PFSK-1 (cell line): ENCODE results near the gene RYR2.

Experiments used
- FOXP2 ChIP-seq: optimal IDR thresholded peaks from 2 replicates; pipeline ENCODE3; 2011; ENCODE audit warnings: borderline replicate concordance, control low read depth, inconsistent platforms; ENCODE audit not compliant: insufficient read depth; ENCODE audit errors: extremely low read length, extremely low read depth
- POLR2AphosphoS5 ChIP-seq: IDR thresholded peaks from 2 replicates; pipeline ENCODE4 v1.6.1; 2012; ENCODE audit warnings: low read depth, mild to moderate bottlenecking, control low read depth, low read length, moderate library complexity
- SIN3A ChIP-seq: IDR thresholded peaks from 2 replicates; pipeline ENCODE4 v1.6.1; 2012; ENCODE audit warnings: mild to moderate bottlenecking, low read length, moderate library complexity, borderline replicate concordance; ENCODE audit not compliant: insufficient read depth
- TAF1 ChIP-seq: IDR thresholded peaks from 2 replicates; pipeline ENCODE4 v1.6.1; 2012; ENCODE audit warnings: low read length, control low read depth, borderline replicate concordance; ENCODE audit not compliant: insufficient read depth
- TF ChIP-seq, protein P1 (sequence below), 2 experiments: IDR thresholded peaks; 2 replicates each; pipeline versions ENCODE4 v1.6.1 to v1.8.0; 2011 to 2012; ENCODE audit warnings: low read depth in 2 of 2, low read length in 2 of 2, control low read depth in 1 of 2, inconsistent platforms in 1 of 2, mild to moderate bottlenecking in 1 of 2, moderate library complexity in 1 of 2; ENCODE audit not compliant: insufficient read depth in 1 of 2

The RYR2 gene

DNA sequence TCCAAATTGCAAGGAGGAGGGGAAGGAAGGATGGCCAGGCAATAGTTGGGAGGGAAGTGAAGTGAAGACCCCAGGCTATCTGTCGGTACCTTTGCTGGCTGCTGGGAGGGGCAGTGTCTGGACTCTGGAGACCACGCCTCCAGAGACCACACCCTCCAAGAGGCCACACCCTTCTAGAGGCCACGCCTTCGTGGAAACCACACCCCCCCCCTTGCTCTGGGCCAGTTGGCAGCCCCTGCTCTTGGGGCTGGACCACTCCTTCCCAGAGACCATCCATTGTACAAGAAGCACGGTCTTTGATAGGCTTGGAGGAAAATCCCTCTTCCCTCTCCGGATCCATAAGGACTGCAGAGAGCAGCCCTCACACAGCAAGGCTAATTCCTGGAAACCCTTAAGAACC lies 73.1 kb downstream of the RYR2 start:
- TF ChIP-seq SIN3A: no peak
- TF ChIP-seq, protein P1, sequence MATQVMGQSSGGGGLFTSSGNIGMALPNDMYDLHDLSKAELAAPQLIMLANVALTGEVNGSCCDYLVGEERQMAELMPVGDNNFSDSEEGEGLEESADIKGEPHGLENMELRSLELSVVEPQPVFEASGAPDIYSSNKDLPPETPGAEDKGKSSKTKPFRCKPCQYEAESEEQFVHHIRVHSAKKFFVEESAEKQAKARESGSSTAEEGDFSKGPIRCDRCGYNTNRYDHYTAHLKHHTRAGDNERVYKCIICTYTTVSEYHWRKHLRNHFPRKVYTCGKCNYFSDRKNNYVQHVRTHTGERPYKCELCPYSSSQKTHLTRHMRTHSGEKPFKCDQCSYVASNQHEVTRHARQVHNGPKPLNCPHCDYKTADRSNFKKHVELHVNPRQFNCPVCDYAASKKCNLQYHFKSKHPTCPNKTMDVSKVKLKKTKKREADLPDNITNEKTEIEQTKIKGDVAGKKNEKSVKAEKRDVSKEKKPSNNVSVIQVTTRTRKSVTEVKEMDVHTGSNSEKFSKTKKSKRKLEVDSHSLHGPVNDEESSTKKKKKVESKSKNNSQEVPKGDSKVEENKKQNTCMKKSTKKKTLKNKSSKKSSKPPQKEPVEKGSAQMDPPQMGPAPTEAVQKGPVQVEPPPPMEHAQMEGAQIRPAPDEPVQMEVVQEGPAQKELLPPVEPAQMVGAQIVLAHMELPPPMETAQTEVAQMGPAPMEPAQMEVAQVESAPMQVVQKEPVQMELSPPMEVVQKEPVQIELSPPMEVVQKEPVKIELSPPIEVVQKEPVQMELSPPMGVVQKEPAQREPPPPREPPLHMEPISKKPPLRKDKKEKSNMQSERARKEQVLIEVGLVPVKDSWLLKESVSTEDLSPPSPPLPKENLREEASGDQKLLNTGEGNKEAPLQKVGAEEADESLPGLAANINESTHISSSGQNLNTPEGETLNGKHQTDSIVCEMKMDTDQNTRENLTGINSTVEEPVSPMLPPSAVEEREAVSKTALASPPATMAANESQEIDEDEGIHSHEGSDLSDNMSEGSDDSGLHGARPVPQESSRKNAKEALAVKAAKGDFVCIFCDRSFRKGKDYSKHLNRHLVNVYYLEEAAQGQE (IDR thresholded peaks at IDR 0.05; ENCODE audit: insufficient read depth in 1 of 2, low read depth in 2 of 2, low read length in 2 of 2): no peak
- TF ChIP-seq POLR2AphosphoS5: no peak
- TF ChIP-seq FOXP2: no peak
- no peak for TF ChIP-seq TAF1

- TF ChIP-seq, protein P1 (IDR thresholded peaks at IDR 0.05; ENCODE audit: insufficient read depth in 1 of 2, low read depth in 2 of 2, low read length in 2 of 2): no peak
- TF ChIP-seq FOXP2 (no peak), TAF1 (no peak), SIN3A (no peak), POLR2AphosphoS5 (no peak)
Measured at GRCh38 chr1:237119091-237119490, 77.1 kb downstream of the RYR2 start.

DNA sequence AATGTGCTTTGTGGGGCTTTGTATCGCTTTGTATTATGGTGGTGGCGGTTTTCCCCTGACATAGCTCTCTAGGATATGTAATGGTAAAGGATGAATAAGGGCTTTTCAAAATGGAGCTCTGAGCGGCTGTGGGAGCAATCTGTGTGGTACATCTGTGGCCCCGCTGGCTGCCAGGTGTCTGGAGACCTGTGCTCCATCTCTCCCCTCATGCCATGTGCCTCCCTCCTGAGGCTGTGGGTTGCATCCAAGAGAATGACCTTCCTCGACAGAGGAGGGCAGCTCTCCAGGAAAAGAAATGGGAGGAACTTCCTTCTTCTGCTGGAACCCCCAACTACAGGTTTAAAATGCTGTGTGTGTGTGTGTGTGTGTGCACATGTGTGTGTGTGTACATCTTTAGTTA lies 78.7 kb downstream of the RYR2 start:
- TF ChIP-seq, protein P1 (IDR thresholded peaks at IDR 0.05; ENCODE audit: insufficient read depth in 1 of 2, low read depth in 2 of 2, low read length in 2 of 2): no peak
- TF ChIP-seq POLR2AphosphoS5 (no peak), TAF1 (no peak), FOXP2 (no peak), SIN3A (no peak)

- no peak for TF ChIP-seq SIN3A
- no peak for TF ChIP-seq FOXP2
Measured at GRCh38 chr1:237124856-237125462, 83.0 kb downstream of the RYR2 start.

GRCh38 chr1:237126180-237126579 lies 84.2 kb downstream of the RYR2 start:
- no peak for TF ChIP-seq SIN3A

- no peak for TF ChIP-seq SIN3A
- no peak for TF ChIP-seq FOXP2
- TF ChIP-seq POLR2AphosphoS5: no peak
- TF ChIP-seq, protein P1 (IDR thresholded peaks at IDR 0.05; ENCODE audit: insufficient read depth in 1 of 2, low read depth in 2 of 2, low read length in 2 of 2): no peak
- TF ChIP-seq TAF1: no peak
Measured at GRCh38 chr1:237133921-237134320, 91.9 kb downstream of the RYR2 start.
